WI38 (cell line): ENCODE data around the gene TNPO2.
"Not testable (repeated sequence)": the region's sequence is repeated elsewhere in the genome, so short reads cannot be mapped to it uniquely, and the experiment has no call there.

Experiments used
- H3K4me3 ChIP-seq: 2 replicates; pipeline ENCODE4 v1.5.1; 2011; ENCODE audit warnings: low read depth, mild to moderate bottlenecking, control low read depth, low read length
- CTCF ChIP-seq: IDR thresholded peaks from 2 replicates; pipeline ENCODE4 v1.5.1; 2012; ENCODE audit warnings: low read depth, mild to moderate bottlenecking, control low read depth, low read length

Gene TNPO2

DNA sequence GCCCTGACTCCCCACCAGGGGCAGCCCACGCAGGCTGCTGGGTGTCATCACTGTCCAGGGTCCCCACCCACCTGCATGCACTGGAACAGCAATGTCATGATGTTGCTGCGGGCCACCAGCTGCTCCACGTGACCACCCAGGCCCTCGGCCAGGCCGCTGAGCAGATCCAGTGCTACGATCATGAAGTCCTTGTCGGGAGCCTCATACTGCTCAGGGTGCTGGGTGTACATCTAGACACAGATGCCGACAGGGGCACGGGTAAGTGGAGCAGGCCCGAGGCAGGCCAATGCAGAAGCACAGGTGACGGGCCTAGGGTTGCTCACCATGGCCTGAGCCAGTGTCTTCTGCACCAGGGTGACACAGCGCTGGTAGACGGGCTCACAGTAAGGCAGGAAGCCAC is 18.6 kb downstream of the TNPO2 start:
- H3K4me3 ChIP-seq: no peak overlapping the region
- no peak for TF ChIP-seq CTCF

- no peak for TF ChIP-seq CTCF
- H3K4me3 ChIP-seq: no peak overlapping the region
Observed at GRCh38 chr19:12703046-12703445, 20.7 kb downstream of the TNPO2 start.

DNA sequence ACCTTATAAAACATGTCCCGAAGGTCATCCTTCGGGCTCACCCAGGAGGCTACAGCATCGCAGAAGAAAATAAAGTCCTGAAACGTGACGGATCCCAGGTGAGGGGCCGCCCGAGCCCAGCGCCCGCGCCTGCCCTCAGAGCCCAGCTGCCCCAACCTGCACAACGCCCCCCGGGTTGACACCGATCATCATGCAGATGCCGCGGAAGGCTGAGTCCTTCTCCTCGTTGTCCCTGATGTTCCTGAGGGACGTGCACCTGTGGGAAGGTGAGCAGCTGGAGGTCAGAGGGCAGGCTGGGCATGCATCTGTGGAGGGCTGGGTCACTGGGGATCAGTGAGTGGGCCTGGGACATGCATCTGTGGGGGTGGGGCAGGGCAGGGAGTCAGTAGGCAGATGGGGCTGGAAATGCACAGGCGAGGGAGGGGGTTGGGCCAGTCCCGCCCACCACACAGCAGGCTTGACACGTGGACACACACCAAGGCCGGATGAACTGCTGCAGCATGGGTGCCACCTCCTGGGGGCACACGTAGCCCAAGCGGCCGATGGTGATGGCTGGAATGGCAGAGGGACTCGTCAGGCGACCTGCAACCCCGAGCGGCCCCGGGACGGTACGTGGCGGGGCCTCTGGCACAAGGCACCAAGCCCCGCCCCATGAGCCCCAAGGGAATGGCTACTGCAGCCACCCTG is 22.0 kb downstream of the TNPO2 start:
- TF ChIP-seq CTCF: no peak

DNA sequence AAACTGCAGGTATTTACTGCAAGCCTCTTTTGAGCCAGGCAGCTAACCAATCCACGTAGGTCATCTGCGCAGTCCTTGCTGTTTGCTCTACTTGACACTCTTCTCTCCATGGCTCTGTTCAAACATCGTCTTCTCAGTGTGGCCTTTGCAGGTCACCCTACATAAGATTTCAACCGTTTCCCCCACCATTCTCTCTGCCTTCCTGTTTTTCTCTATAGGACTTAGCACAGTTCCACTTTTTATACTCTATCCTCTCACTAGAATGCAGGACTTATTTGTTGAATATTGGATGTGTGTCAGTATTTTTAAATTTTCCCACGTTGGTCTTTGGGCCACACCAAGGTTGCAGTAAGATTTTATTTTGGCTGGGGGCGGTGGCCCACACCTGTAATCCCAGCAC is 25.6 kb downstream of the TNPO2 start:
- TF ChIP-seq CTCF: no peak

More for the DNA sequence above, 22.0 kb downstream of the TNPO2 start:
- no peak overlapping the region for H3K4me3 ChIP-seq

GRCh38 chr19:12697425-12697824 is 26.3 kb downstream of the TNPO2 start:
- H3K4me3 ChIP-seq: not testable (repeated sequence)

More for the DNA sequence above, 25.6 kb downstream of the TNPO2 start:
- no peak overlapping the region for H3K4me3 ChIP-seq

- TF ChIP-seq CTCF: no peak
- H3K4me3 ChIP-seq: peak within 1 kb of the TSS; percentile 87
Observed at GRCh38 chr19:12696366-12697335, 27.1 kb downstream of the TNPO2 start, which contains the start of gene FBXW9. TSS of gene FBXW9 (minus strand) at chr19:12696631. CDS start at chr19:12696581, 50 bp downstream.

DNA sequence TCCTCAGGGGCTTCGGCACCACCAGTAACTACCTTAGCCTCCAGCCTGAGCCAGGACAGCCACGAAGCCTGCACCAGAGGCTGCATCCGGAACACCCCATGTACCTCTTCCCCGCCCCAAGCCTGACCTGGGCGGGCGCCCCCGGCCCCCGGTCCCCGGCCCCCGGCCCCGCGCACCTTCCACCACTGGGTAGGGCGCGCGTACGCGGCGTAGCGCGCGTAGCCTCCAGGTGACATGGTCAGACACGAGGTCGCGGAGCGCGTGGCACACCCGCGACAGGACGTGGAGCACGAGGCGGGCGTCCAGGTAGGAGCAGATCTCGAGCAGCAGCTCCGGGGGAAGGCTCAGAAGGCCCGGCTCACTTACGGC is 27.8 kb downstream of the TNPO2 start:
- TF ChIP-seq CTCF: no peak
- H3K4me3 ChIP-seq: peak overlapping the region; percentile 87
